K562 (cell line): ENCODE data around the gene LRP6. TPM values are rescaled to one million over a fixed set of nuclear protein-coding genes. Genes with fewer than 3 reads are reported as not detected.

Source experiments
- ATAC-seq: fragments of 200-7000 bp; cut with Tn5 transposase; 3 replicates; pipeline ENCODE4 v1.9.1; 2020; ENCODE audit warnings: moderate library complexity
- BruUV-seq: library from RNA; stranded (reverse); fragments of 400-500 nt; replicated peaks from 2 replicates; lab custom pipeline; 2021; lab: Mats Ljungman, UMichigan
- CTCF ChIA-PET: fragments of 300-600 bp; formaldehyde crosslinking; extraction: SDS; loops from one replicate; lab custom pipeline; 2021; ENCODE audit warnings: low intra/inter-chr PET ratio; lab: Yijun Ruan, JAX
- POLR2A ChIA-PET: fragments of 300-600, 350-650 bp; sonication (Branson Sonifier 250); formaldehyde crosslinking; extraction: SDS; loops from one replicate; lab custom pipeline; 2021; ENCODE audit warnings: antibody characterized with exemption, inconsistent platforms; lab: Yijun Ruan, JAX
- DNase-seq, 4 experiments: peaks; one replicate each; pipeline versions ENCODE4 v3.0.0 to v3.0.0-alpha.2; 2011 to 2018; ENCODE audit warnings: low spot score in 3 of 4, mixed read lengths in 3 of 4; ENCODE audit errors: extremely low read depth in 1 of 4
- FAIRE-seq: peaks from 2 replicates; lab custom pipeline; 2011; peaks lifted over from hg19 to GRCh38; lab: Jason Lieb, UNC
- H2AFZ ChIP-seq: 2 replicates; pipeline ENCODE4 v1.6.0; 2011; ENCODE audit warnings: low read depth, low read length, control low read depth, inconsistent platforms
- H3K27ac ChIP-seq: fragments of 200-600 bp; 3 replicates; pipeline ENCODE4 v1.8.0; 2011; ENCODE audit warnings: low read depth, mild to moderate bottlenecking, control low read depth, inconsistent platforms, low read length, moderate library complexity, mixed read lengths; ENCODE audit errors: extremely low read depth
- H3K27me3 ChIP-seq, 2 experiments: fragments of 300-600 bp in 1 of 2; 2 replicates in 1 of 2; 3 replicates in 1 of 2; pipeline versions ENCODE4 v1.6.0 to v1.8.0; 2011; ENCODE audit warnings: inconsistent platforms in 2 of 2, low read length in 2 of 2, mild to moderate bottlenecking in 1 of 2, mixed read lengths in 1 of 2, moderate library complexity in 1 of 2; ENCODE audit not compliant: control insufficient read depth in 2 of 2, insufficient read depth in 2 of 2
- H3K36me3 ChIP-seq: fragments of 300-600 bp; 3 replicates; pipeline ENCODE4 v1.8.0; 2011; ENCODE audit warnings: mild to moderate bottlenecking, low read length, inconsistent platforms; ENCODE audit not compliant: control insufficient read depth, insufficient read depth
- H3K4me1 ChIP-seq, 2 experiments: fragments of 200-600 bp in 1 of 2; replicated peaks in 1 of 2; 2 replicates in 1 of 2; 3 replicates in 1 of 2; pipeline versions ENCODE4 v1.5.1 to v1.8.0; 2011; ENCODE audit warnings: inconsistent platforms in 2 of 2, low read length in 2 of 2, mild to moderate bottlenecking in 1 of 2, mixed read lengths in 1 of 2, moderate library complexity in 1 of 2; ENCODE audit not compliant: control insufficient read depth in 2 of 2, insufficient read depth in 2 of 2
- H3K4me2 ChIP-seq: 2 replicates; pipeline ENCODE4 v1.6.1; 2011; ENCODE audit warnings: low read length, control low read depth, inconsistent platforms, mixed read lengths; ENCODE audit not compliant: insufficient read depth
- H3K4me3 ChIP-seq: fragments of 200-600 bp; sonication (generic), shearing (Covaris generic); 2 replicates; pipeline ENCODE4 v1.5.1; 2016; ENCODE audit warnings: control low read depth, inconsistent platforms
- H3K79me2 ChIP-seq: fragments of 200-600 bp; 3 replicates; pipeline ENCODE4 v1.8.0; 2011; ENCODE audit warnings: low read length, inconsistent platforms; ENCODE audit not compliant: control insufficient read depth, insufficient read depth
- H3K9ac ChIP-seq, 2 experiments: 2 replicates each; pipeline versions ENCODE4 v1.6.0 to v1.6.1; 2011; ENCODE audit warnings: low read depth in 2 of 2, low read length in 2 of 2, control low read depth in 1 of 2, inconsistent platforms in 1 of 2, mild to moderate bottlenecking in 1 of 2, mixed read lengths in 1 of 2; ENCODE audit not compliant: insufficient read depth in 1 of 2
- H3K9me1 ChIP-seq: one replicate; pipeline ENCODE4 v1.6.0; 2011; ENCODE audit warnings: inconsistent platforms, mild to moderate bottlenecking, low read length, moderate library complexity; ENCODE audit not compliant: control insufficient read depth, insufficient read depth
- H3K9me3 ChIP-seq: replicated peaks from 2 replicates; pipeline ENCODE4 v1.5.1; 2011; ENCODE audit warnings: low read depth, low read length, inconsistent platforms; ENCODE audit not compliant: control insufficient read depth, insufficient read depth
- H4K20me1 ChIP-seq: replicated peaks from 2 replicates; pipeline ENCODE4 v1.6.1; 2011; ENCODE audit warnings: low read length, inconsistent platforms, mixed read lengths; ENCODE audit not compliant: control insufficient read depth, insufficient read depth
- CAMTA2 ChIP-seq: fragments of 250-450 bp; sonication (Bioruptor Pico); conservative IDR thresholded peaks from 2 replicates; pipeline ENCODE4 v1.5.1; 2022
- CLOCK ChIP-seq: fragments of 250-450 bp; sonication (Bioruptor Pico); IDR thresholded peaks from 2 replicates; pipeline ENCODE4 v1.4.0; 2020; ENCODE audit warnings: mild to moderate bottlenecking, moderate library complexity, borderline replicate concordance
- CREM ChIP-seq: IDR thresholded peaks from 2 replicates; pipeline ENCODE4 v1.6.1; 2014; ENCODE audit warnings: antibody characterized with exemption, low read depth
- HDAC2 ChIP-seq: fragments of 450-650 bp; IDR thresholded peaks from 2 replicates; pipeline ENCODE4 v1.6.1; 2016; ENCODE audit warnings: mild to moderate bottlenecking
- KHSRP ChIP-seq: fragments of 450-650 bp; IDR thresholded peaks from 2 replicates; pipeline ENCODE4 v1.6.1; 2017
- TAF9B ChIP-seq: fragments of 450-650 bp; IDR thresholded peaks from 2 replicates; pipeline ENCODE4 v1.6.1; 2018; ENCODE audit warnings: mild to moderate bottlenecking; ENCODE audit not compliant: partially characterized antibody
- TRIM28 ChIP-seq: fragments of 450-650 bp; IDR thresholded peaks from 2 replicates; pipeline ENCODE4 v1.6.1; 2017
- ZNF354B ChIP-seq: fragments of 250-450 bp; sonication (Bioruptor Pico); IDR thresholded peaks from 2 replicates; pipeline ENCODE4 v1.4.0; 2020
- ZNF696 ChIP-seq: fragments of 250-450 bp; sonication (Bioruptor Pico); conservative IDR thresholded peaks from 2 replicates; pipeline ENCODE4 v1.4.0; 2020; ENCODE audit warnings: mild to moderate bottlenecking, moderate library complexity
- ZNF830 ChIP-seq: fragments of 250-450 bp; sonication (Bioruptor Pico); IDR thresholded peaks from 2 replicates; pipeline ENCODE4 v1.5.0; 2021; ENCODE audit warnings: mild to moderate bottlenecking
- WGBS: fragments of 100-300 bp; shearing (Covaris generic); methylation state at CpG from one replicate; pipeline ENCODE4 v1.1.6; 2016; ENCODE audit warnings: low coverage, mixed read lengths; ENCODE audit not compliant: insufficient coverage; ENCODE audit errors: missing lambda C conversion rate; 5-methylcytosine and 5-hydroxymethylcytosine counted together
- in situ Hi-C: fragments of 300-500 bp; cut with MboI; formaldehyde crosslinking; loops from 4 replicates; pipeline ENCODE4 v1.15.0; 2018; ENCODE audit warnings: inconsistent platforms, mixed read lengths
- intact Hi-C: fragments of 100-400 bp; cut with micrococcal nuclease; formaldehyde crosslinking; loops from 2 replicates; pipeline ENCODE4 v1.14.2; 2022
- polyA plus RNA-seq, 8 experiments: library from polyadenylated mRNA; depleted of rRNA in 4 of 8; stranded (reverse) in 5 of 8; unstranded in 3 of 8; fragments of >200 nt; fragmentation: Nextera tagmentation in 2 of 8; fragmentation: Illumina TruSeq in 1 of 8; extraction: Ambion mirVana in 2 of 8; extraction: Trizol in 1 of 8; gene quantifications; 2 replicates each; pipeline versions ENCODE4 v1.2.1 to v1.2.3, GENCODE V29; 2011 to 2014; ENCODE audit warnings: inconsistent platforms in 1 of 8, missing spikeins in 1 of 8
- total RNA-seq, 7 experiments: library from RNA; depleted of rRNA in 6 of 7; stranded (reverse); fragments of >200 nt in 6 of 7; fragmentation: Illumina TruSeq in 2 of 7; extraction: Trizol in 2 of 7; gene quantifications; 2 replicates each; pipeline versions ENCODE4 v1.2.1 to v1.2.3, GENCODE V29; 2011 to 2021; ENCODE audit warnings: low replicate concordance in 1 of 7
- TF ChIP-seq, protein P1 (sequence below): sonication (generic); formaldehyde crosslinking; IDR thresholded peaks from 2 replicates; pipeline ENCODE4 v1.8.1; 2023; ENCODE audit warnings: missing genetic modification reagents, mild to moderate bottlenecking, borderline replicate concordance

The LRP6 gene
- total and polyA plus RNA-seq, 9 of the 15 experiments (the other 6 are each of a cell fraction or from before 2014, with no cell fraction given) = 3.0 to 17.0 (median 10.8) TPM

GRCh38 chr12:12275874-12276273 lies 9.0 kb upstream of the LRP6 start:
- ChIA-PET POLR2A (no interaction called here), CTCF (no interaction called here)
- ATAC-seq (no peak), FAIRE-seq (no peak), DNase-seq (no peak)
- H3K4me3 ChIP-seq = no peak overlapping the region
- no peak overlapping the region for H3K4me2 ChIP-seq
- no peaks in the 10 kb centered on the region for H3K4me1 ChIP-seq
- no peaks in the 10 kb centered on the region for H3K9me1 ChIP-seq
- TF ChIP-seq CLOCK (CRISPR knock-in tag) = no peak
- TF ChIP-seq ZNF830 (CRISPR knock-in tag) = no peak
- TF ChIP-seq CREM = no peak
- TF ChIP-seq CAMTA2 (CRISPR knock-in tag) = no peak
- TF ChIP-seq TRIM28 = no peak
- no peak for TF ChIP-seq TAF9B
- TF ChIP-seq ZNF696 (CRISPR knock-in tag) = no peak
- TF ChIP-seq HDAC2 = no peak
- no peak for TF ChIP-seq KHSRP
- no peak for TF ChIP-seq ZNF354B (CRISPR knock-in tag)
- TF ChIP-seq, protein P1, sequence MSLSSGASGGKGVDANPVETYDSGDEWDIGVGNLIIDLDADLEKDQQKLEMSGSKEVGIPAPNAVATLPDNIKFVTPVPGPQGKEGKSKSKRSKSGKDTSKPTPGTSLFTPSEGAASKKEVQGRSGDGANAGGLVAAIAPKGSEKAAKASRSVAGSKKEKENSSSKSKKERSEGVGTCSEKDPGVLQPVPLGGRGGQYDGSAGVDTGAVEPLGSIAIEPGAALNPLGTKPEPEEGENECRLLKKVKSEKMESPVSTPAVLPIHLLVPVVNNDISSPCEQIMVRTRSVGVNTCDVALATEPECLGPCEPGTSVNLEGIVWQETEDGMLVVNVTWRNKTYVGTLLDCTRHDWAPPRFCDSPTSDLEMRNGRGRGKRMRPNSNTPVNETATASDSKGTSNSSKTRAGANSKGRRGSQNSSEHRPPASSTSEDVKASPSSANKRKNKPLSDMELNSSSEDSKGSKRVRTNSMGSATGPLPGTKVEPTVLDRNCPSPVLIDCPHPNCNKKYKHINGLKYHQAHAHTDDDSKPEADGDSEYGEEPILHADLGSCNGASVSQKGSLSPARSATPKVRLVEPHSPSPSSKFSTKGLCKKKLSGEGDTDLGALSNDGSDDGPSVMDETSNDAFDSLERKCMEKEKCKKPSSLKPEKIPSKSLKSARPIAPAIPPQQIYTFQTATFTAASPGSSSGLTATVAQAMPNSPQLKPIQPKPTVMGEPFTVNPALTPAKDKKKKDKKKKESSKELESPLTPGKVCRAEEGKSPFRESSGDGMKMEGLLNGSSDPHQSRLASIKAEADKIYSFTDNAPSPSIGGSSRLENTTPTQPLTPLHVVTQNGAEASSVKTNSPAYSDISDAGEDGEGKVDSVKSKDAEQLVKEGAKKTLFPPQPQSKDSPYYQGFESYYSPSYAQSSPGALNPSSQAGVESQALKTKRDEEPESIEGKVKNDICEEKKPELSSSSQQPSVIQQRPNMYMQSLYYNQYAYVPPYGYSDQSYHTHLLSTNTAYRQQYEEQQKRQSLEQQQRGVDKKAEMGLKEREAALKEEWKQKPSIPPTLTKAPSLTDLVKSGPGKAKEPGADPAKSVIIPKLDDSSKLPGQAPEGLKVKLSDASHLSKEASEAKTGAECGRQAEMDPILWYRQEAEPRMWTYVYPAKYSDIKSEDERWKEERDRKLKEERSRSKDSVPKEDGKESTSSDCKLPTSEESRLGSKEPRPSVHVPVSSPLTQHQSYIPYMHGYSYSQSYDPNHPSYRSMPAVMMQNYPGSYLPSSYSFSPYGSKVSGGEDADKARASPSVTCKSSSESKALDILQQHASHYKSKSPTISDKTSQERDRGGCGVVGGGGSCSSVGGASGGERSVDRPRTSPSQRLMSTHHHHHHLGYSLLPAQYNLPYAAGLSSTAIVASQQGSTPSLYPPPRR (CRISPR knock-in tag) = no peak
- no peaks in the 10 kb centered on the region for H3K9me3 ChIP-seq
- no peak overlapping the region for H3K27ac ChIP-seq
- no peaks in the 10 kb centered on the region for H3K36me3 ChIP-seq
- no peaks in the 10 kb centered on the region for H4K20me1 ChIP-seq
- BruUV-seq = no TSS peak
- in situ Hi-C loops (no loop called here), intact Hi-C loops (no loop called here)
- no peak overlapping the region for H3K9ac ChIP-seq
- H3K27me3 ChIP-seq = no peaks in the 10 kb centered on the region
- no peaks in the 10 kb centered on the region for H3K79me2 ChIP-seq
- WGBS = 79% methylated on average over 1 of the region's 6 CpGs
- H2AFZ ChIP-seq = no peak overlapping the region
